Suprapubic skin (tissue), 4 donors: ENCODE measurements around the gene ZCCHC8. TPM values are rescaled to one million over a fixed set of nuclear protein-coding genes. Genes with fewer than 3 reads are reported as not detected.
A peak's percentile ranks its signal among the peaks of the same experiment; 100 is the strongest.

ENCODE experiments used
- DNase-seq, 2 donors: peaks; one replicate each; pipeline ENCODE4 v3.0.0-alpha.2; 2019; ENCODE audit warnings: low spot score in 2 of 2
- H3K27ac ChIP-seq: fragments of 200-600 bp; sonication (generic); one replicate; pipeline ENCODE4 v1.5.1; 2019
- H3K27me3 ChIP-seq: fragments of 200-600 bp; sonication (generic); one replicate; pipeline ENCODE4 v1.5.1; 2019
- H3K36me3 ChIP-seq: fragments of 200-600 bp; sonication (generic); one replicate; pipeline ENCODE4 v1.5.1; 2019
- H3K4me1 ChIP-seq: fragments of 200-600 bp; sonication (generic); one replicate; pipeline ENCODE4 v1.5.1; 2019
- H3K4me3 ChIP-seq: fragments of 200-600 bp; sonication (generic); one replicate; pipeline ENCODE4 v1.5.1; 2019; ENCODE audit warnings: mild to moderate bottlenecking
- H3K9me3 ChIP-seq: fragments of 200-600 bp; sonication (generic); one replicate; pipeline ENCODE4 v1.5.1; 2019
- EP300 ChIP-seq: sonication (generic); formaldehyde crosslinking; IDR thresholded peaks from one replicate; pipeline ENCODE4 v1.6.1; 2017; ENCODE audit warnings: antibody characterized with exemption
- POLR2A ChIP-seq, 2 donors: fragments of 450-650 bp; IDR thresholded peaks; one replicate each; pipeline ENCODE4 v1.6.1; 2017; ENCODE audit warnings: antibody characterized with exemption in 2 of 2, mild to moderate bottlenecking in 2 of 2, moderate library complexity in 2 of 2
- POLR2AphosphoS5 ChIP-seq, 3 donors: sonication (generic); formaldehyde crosslinking; IDR thresholded peaks; one replicate each; pipeline ENCODE4 v1.6.1; 2017; ENCODE audit warnings: antibody characterized with exemption in 3 of 3
- WGBS: methylation state at CpG from one replicate; pipeline ENCODE4 v1.1.5; 2018; 5-methylcytosine and 5-hydroxymethylcytosine counted together
- total RNA-seq, 4 donors: library from RNA; depleted of rRNA; stranded (reverse); fragments of >200 nt; gene quantifications; one replicate each; pipeline ENCODE4 v1.1.0, GENCODE V29; 2016
- TF ChIP-seq, protein P1 (sequence below), 2 donors: fragments of 200-600 bp in 1 of 2; fragments of 450-650 bp in 1 of 2; sonication (generic) in 1 of 2; IDR thresholded peaks; one replicate each; pipeline ENCODE4 v1.5.1; 2016 to 2019; ENCODE audit warnings: antibody characterized with exemption in 2 of 2, mild to moderate bottlenecking in 1 of 2, moderate library complexity in 1 of 2

Gene ZCCHC8
- total RNA-seq, 4 donors from 2014 or later: 21.5 to 49.7 (median 30.2) TPM

DNA sequence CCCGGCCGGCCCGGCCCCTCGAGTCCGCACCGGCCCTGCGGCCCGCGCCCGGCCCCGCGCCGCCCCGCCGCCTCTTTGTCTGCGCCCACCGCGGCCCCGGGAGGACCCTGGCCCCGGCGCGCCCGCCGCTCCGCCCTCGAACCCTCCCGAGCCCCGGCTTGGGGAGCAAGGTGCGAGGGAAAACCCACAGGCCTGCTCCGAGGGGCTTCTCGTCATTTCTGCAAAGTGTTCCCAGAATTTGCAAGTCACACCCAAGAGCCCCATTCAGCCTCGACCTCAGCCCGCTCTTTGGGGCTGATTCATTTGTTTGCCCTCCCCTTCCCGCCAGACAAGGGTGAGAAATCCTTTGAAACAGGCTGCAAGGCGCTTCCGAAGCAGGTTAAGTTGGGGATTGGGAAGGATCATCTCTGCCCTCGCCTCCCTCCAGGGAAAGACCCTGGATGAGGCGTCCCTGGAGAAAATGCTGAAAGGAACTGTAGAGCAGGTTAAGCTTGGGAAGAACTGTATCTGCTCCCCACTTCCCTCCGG, 77.9 kb downstream of the ZCCHC8 start:
- TF ChIP-seq EP300 (no peak), POLR2A (IDR thresholded peaks at IDR 0.05) (no peak)
- TF ChIP-seq, protein P1, sequence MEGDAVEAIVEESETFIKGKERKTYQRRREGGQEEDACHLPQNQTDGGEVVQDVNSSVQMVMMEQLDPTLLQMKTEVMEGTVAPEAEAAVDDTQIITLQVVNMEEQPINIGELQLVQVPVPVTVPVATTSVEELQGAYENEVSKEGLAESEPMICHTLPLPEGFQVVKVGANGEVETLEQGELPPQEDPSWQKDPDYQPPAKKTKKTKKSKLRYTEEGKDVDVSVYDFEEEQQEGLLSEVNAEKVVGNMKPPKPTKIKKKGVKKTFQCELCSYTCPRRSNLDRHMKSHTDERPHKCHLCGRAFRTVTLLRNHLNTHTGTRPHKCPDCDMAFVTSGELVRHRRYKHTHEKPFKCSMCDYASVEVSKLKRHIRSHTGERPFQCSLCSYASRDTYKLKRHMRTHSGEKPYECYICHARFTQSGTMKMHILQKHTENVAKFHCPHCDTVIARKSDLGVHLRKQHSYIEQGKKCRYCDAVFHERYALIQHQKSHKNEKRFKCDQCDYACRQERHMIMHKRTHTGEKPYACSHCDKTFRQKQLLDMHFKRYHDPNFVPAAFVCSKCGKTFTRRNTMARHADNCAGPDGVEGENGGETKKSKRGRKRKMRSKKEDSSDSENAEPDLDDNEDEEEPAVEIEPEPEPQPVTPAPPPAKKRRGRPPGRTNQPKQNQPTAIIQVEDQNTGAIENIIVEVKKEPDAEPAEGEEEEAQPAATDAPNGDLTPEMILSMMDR (IDR thresholded peaks at IDR 0.05): no peak
- Histone ChIP-seq H3K27ac (peak overlapping the region; percentile 100), H3K4me1 (peaks cover 31% of the 10 kb centered on the region), H3K4me3 (peak overlapping the region; percentile 99), H3K27me3 (no peaks in the 10 kb centered on the region), H3K36me3 (no peaks in the 10 kb centered on the region), H3K9me3 (no peaks in the 10 kb centered on the region)
- WGBS: 4% methylated on average over 8 of the region's 39 CpGs
- peak in 1 of 2 donors; percentile 72 for DNase-seq

- peak; percentile 72 to 84 for TF ChIP-seq POLR2A (IDR thresholded peaks at IDR 0.05)
- TF ChIP-seq, protein P1 (IDR thresholded peaks at IDR 0.05): peak in 1 of 2 donors; percentile 57
- no peak for TF ChIP-seq POLR2AphosphoS5 (IDR thresholded peaks at IDR 0.05)
- no peak for TF ChIP-seq EP300
- Histone ChIP-seq H3K4me3 (peak within 1 kb of the TSS; percentile 99), H3K4me1 (peaks cover 31% of the 10 kb centered on the region), H3K9me3 (no peaks in the 10 kb centered on the region), H3K27me3 (no peaks in the 10 kb centered on the region), H3K27ac (peak within 1 kb of the TSS; percentile 100), H3K36me3 (peaks cover under 1% of the 10 kb centered on the region)
- peak; percentile 75 to 83 for DNase-seq
- WGBS: 1% methylated on average over 16 of the region's 118 CpGs
These were observed 78.7 kb downstream of the ZCCHC8 start, which contains the start of gene CLIP1 for GRCh38 chr12:122421821-122422729. Gene CLIP1, minus strand, starts transcription at chr12:122422669. Its CDS starts 42,217 bp downstream, at chr12:122380452.

Other genes starting within 250 kb of the ZCCHC8 start
- gene VPS33A, start 234.4 kb downstream of the ZCCHC8 start, total RNA-seq: 10 to 100 TPM; 13.6 to 19.4 (median 15.1) TPM
- 100 to 1,000 TPM; 107 to 170 (median 149) TPM for gene CLIP1, start 78.3 kb downstream of the ZCCHC8 start, total RNA-seq
- 100 to 1,000 TPM in 1 of 4 donors, 10 to 100 TPM in 3; 46.7 to 155 (median 53.5) TPM for gene RSRC2, start 26.0 kb upstream of the ZCCHC8 start, total RNA-seq
- 10 to 100 TPM in 3 of 4 donors, 1 to 10 TPM in 1; 8.6 to 44.4 (median 13.2) TPM for gene KNTC1, start 26.3 kb upstream of the ZCCHC8 start, total RNA-seq
- gene HCAR2, start 202.4 kb upstream of the ZCCHC8 start, total RNA-seq: 10 to 100 TPM; 13.8 to 25.8 (median 21.5) TPM
- gene HCAR3, start 215.9 kb upstream of the ZCCHC8 start, total RNA-seq: 10 to 100 TPM in 3 of 4 donors, 1 to 10 TPM in 1; 5.3 to 19.1 (median 14.3) TPM
- under 1 TPM; 0.10 to 0.89 (median 0.29) TPM for gene HCAR1, start 229.9 kb upstream of the ZCCHC8 start, total RNA-seq